K562 (cell line): ENCODE results near the gene DUSP10. TPM values are rescaled to one million over a fixed set of nuclear protein-coding genes. Genes with fewer than 3 reads are reported as not detected.

Experiments
- MGA ChIP-seq: fragments of 450-650 bp; IDR thresholded peaks from 2 replicates; pipeline ENCODE4 v1.6.1; 2016; ENCODE audit warnings: mild to moderate bottlenecking, moderate library complexity
- NCOA2 ChIP-seq, 2 experiments: fragments of 450-650 bp; IDR thresholded peaks; 2 replicates each; pipeline ENCODE4 v1.6.1; 2018; ENCODE audit warnings: mild to moderate bottlenecking in 2 of 2, moderate library complexity in 1 of 2; ENCODE audit not compliant: partially characterized antibody in 2 of 2
- PBX2 ChIP-seq, 2 experiments: IDR thresholded peaks in 1 of 2; conservative IDR thresholded peaks in 1 of 2; 2 replicates each; pipeline ENCODE4 v1.6.1; 2016; ENCODE audit warnings: low read depth in 2 of 2, mild to moderate bottlenecking in 1 of 2, missing compliant biosample characterization in 1 of 2, missing genetic modification characterization in 1 of 2, moderate library complexity in 1 of 2
- POLR2A ChIP-seq: fragments of 450-650 bp; conservative IDR thresholded peaks from 2 replicates; pipeline ENCODE4 v1.6.1; 2016
- RERE ChIP-seq: sonication (generic); formaldehyde crosslinking; IDR thresholded peaks from 2 replicates; pipeline ENCODE4 v1.8.0; 2023; ENCODE audit warnings: missing genetic modification reagents, mild to moderate bottlenecking, borderline replicate concordance
- polyA plus RNA-seq, 8 experiments: library from polyadenylated mRNA; depleted of rRNA in 4 of 8; stranded (reverse) in 5 of 8; unstranded in 3 of 8; fragments of >200 nt; fragmentation: Nextera tagmentation in 2 of 8; fragmentation: Illumina TruSeq in 1 of 8; extraction: Ambion mirVana in 2 of 8; extraction: Trizol in 1 of 8; gene quantifications; 2 replicates each; pipeline versions ENCODE4 v1.2.1 to v1.2.3, GENCODE V29; 2011 to 2014; ENCODE audit warnings: inconsistent platforms in 1 of 8, missing spikeins in 1 of 8
- total RNA-seq, 7 experiments: library from RNA; depleted of rRNA in 6 of 7; stranded (reverse); fragments of >200 nt in 6 of 7; fragmentation: Illumina TruSeq in 2 of 7; extraction: Trizol in 2 of 7; gene quantifications; 2 replicates each; pipeline versions ENCODE4 v1.2.1 to v1.2.3, GENCODE V29; 2011 to 2021; ENCODE audit warnings: low replicate concordance in 1 of 7

Gene DUSP10
- total and polyA plus RNA-seq, 9 of the 15 experiments (the other 6 are each of a cell fraction or from before 2014, with no cell fraction given), result 1.7 to 8.3 (median 6.1) TPM

- TF ChIP-seq MGA (0 out of 2 replicates have a peak, but pooled peaks have one; percentile 0), RERE (CRISPR knock-in tag) (no peak), POLR2A (no peak), PBX2 (CRISPR knock-in tag; IDR thresholded peaks at IDR 0.05; ENCODE audit: low read depth) (no peak), PBX2 (tag; conservative IDR thresholded peaks at IDR 0.05; ENCODE audit: low read depth) (no peak), NCOA2 (IDR thresholded peaks at IDR 0.05; ENCODE audit: partially characterized antibody in 2 of 2) (no peak)
Observed at GRCh38 chr1:221739677-221740025, 2.2 kb downstream of the DUSP10 start (continued).
